Prostate gland (tissue), 2 donors: ENCODE results near the gene NRXN3. TPM values are rescaled to one million over a fixed set of nuclear protein-coding genes. Genes with fewer than 3 reads are reported as not detected.

Experiments
- DNase-seq: peaks from one replicate; pipeline ENCODE4 v3.0.0-alpha.2; 2019; ENCODE audit warnings: low spot score
- H3K27ac ChIP-seq, 2 donors: fragments of 200-600 bp; sonication (generic); 2 replicates each; pipeline ENCODE4 v1.5.1; 2017 to 2019
- H3K27me3 ChIP-seq: fragments of 200-600 bp; sonication (generic); replicated peaks from 2 replicates; pipeline ENCODE4 v1.5.1; 2019; ENCODE audit not compliant: insufficient read depth
- H3K36me3 ChIP-seq, 2 donors: fragments of 200-600 bp; sonication (generic); 1 replicate in 1 of 2; 2 replicates in 1 of 2; pipeline versions ENCODE4 v1.5.1 to v1.8.1; 2017 to 2019
- H3K4me1 ChIP-seq: fragments of 200-600 bp; sonication (generic); replicated peaks from 2 replicates; pipeline ENCODE4 v1.5.1; 2019
- H3K4me3 ChIP-seq, 2 donors: fragments of 200-600 bp; sonication (generic); 2 replicates each; pipeline ENCODE4 v1.5.1; 2017 to 2019
- H3K9me3 ChIP-seq: fragments of 200-600 bp; sonication (generic); 2 replicates; pipeline ENCODE4 v1.5.1; 2017
- POLR2A ChIP-seq: fragments of 450-650 bp; IDR thresholded peaks from one replicate; pipeline ENCODE4 v1.6.1; 2016; ENCODE audit warnings: antibody characterized with exemption, mild to moderate bottlenecking
- POLR2AphosphoS5 ChIP-seq: sonication (generic); formaldehyde crosslinking; IDR thresholded peaks from one replicate; pipeline ENCODE4 v1.6.1; 2017; ENCODE audit warnings: antibody characterized with exemption
- WGBS: methylation state at CpG from one replicate; pipeline ENCODE4 v1.1.5; 2018; 5-methylcytosine and 5-hydroxymethylcytosine counted together
- intact Hi-C: fragments of 100-400 bp; cut with DNase I; formaldehyde crosslinking; loops from one replicate; pipeline ENCODE4 v1.14.2; 2022
- total RNA-seq, 2 donors: library from RNA; depleted of rRNA; stranded (reverse); fragments of >200 nt; gene quantifications; one replicate each; pipeline ENCODE4 v1.1.0, GENCODE V29; 2016
- TF ChIP-seq, protein P1 (sequence below), 4 experiments: fragments of 200-600 bp in 2 of 4; fragments of 450-650 bp in 2 of 4; sonication (generic) in 2 of 4; IDR thresholded peaks; 1 replicate in 3 of 4; 2 replicates in 1 of 4; pipeline ENCODE4 v1.5.1; 2016 to 2019; ENCODE audit warnings: antibody characterized with exemption in 4 of 4, mild to moderate bottlenecking in 2 of 4, moderate library complexity in 2 of 4

Gene NRXN3
- total RNA-seq, 2 donors from 2014 or later, result 6.6 to 8.2 TPM

DNA sequence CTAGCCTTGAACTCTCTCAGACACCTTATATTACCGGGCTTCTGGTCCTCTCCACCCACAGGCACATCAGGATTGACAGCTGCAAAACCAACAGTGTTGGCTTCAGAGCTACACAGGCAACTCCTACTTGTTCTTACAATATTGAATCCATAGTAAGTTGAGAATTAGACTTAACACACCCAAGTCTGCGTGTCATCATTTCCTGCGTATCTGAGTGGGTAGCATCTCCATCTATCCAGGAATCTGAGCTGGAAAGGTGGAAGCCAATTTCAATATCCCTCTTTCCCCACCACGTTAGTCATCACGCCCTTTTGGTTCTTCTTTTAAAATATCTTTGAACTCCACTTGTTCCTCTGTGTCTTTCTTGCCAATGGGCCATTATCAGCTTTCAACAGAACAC, 37.2 kb downstream of the NRXN3 start:
- TF ChIP-seq POLR2AphosphoS5, result no peak
- TF ChIP-seq, protein P1, sequence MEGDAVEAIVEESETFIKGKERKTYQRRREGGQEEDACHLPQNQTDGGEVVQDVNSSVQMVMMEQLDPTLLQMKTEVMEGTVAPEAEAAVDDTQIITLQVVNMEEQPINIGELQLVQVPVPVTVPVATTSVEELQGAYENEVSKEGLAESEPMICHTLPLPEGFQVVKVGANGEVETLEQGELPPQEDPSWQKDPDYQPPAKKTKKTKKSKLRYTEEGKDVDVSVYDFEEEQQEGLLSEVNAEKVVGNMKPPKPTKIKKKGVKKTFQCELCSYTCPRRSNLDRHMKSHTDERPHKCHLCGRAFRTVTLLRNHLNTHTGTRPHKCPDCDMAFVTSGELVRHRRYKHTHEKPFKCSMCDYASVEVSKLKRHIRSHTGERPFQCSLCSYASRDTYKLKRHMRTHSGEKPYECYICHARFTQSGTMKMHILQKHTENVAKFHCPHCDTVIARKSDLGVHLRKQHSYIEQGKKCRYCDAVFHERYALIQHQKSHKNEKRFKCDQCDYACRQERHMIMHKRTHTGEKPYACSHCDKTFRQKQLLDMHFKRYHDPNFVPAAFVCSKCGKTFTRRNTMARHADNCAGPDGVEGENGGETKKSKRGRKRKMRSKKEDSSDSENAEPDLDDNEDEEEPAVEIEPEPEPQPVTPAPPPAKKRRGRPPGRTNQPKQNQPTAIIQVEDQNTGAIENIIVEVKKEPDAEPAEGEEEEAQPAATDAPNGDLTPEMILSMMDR (IDR thresholded peaks at IDR 0.05), result no peak
- no peak for TF ChIP-seq POLR2A
- Histone ChIP-seq H3K36me3 (no peaks in the 10 kb centered on the region), H3K27ac (no peak overlapping the region), H3K4me1 (no peaks in the 10 kb centered on the region), H3K4me3 (no peak overlapping the region), H3K9me3 (no peaks in the 10 kb centered on the region), H3K27me3 (no peaks in the 10 kb centered on the region)
- WGBS, result 84% methylated on average over 5 of the region's 5 CpGs
- intact Hi-C loops, result no loop called here
- no peak for DNase-seq

DNA sequence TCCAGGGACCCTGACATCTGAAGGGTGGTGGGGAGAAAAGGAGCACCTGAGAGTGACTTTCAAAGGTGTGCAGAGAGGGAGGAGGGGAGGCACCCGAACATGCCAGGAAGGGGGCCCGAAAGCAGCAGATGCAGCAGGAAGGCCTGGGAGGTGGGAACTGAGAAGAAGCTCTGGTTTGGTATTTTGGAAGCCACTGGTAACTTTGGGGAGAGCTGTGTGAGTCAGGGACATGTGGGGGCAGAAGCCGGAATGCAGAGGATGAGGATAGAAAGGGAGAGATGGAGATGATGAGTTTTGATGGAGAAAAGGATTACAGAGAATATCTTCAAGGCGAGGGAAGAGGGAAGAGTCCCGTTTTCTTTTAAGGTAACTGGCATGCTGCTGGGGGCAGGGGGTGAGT, 50.1 kb downstream of the NRXN3 start:
- no peak overlapping the region for H3K27ac ChIP-seq
- no peaks in the 10 kb centered on the region for H3K36me3 ChIP-seq
- H3K9me3 ChIP-seq, result no peaks in the 10 kb centered on the region
- intact Hi-C loops, result no loop called here
- H3K4me1 ChIP-seq, result no peaks in the 10 kb centered on the region
- WGBS, result 78% methylated on average over 5 of the region's 5 CpGs
- no peak for DNase-seq
- H3K27me3 ChIP-seq, result no peaks in the 10 kb centered on the region
- no peak for TF ChIP-seq POLR2AphosphoS5
- no peak for TF ChIP-seq POLR2A
- TF ChIP-seq, protein P1 (IDR thresholded peaks at IDR 0.05), result no peak
- no peak overlapping the region for H3K4me3 ChIP-seq

DNA sequence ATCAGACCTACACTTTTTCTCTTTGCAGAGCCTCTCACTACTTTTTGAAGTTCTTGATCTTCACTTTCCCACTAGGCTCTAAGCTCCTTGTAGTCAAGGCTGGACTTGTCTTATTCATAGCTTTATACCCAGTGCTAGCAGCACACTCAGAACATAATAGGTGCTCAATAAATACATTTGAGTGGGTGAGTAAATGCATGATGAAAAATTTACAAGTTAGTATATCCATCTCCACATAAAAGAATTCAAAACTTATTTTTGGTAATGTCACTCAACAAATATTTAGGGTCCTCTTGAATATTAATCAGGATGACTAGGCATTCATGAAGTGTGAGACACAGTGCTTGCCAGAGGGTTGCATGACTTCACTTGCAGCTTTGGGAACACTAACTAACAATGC, 52.6 kb downstream of the NRXN3 start:
- Histone ChIP-seq H3K4me1 (no peaks in the 10 kb centered on the region), H3K27ac (no peak overlapping the region), H3K4me3 (no peak overlapping the region), H3K36me3 (no peaks in the 10 kb centered on the region), H3K27me3 (no peaks in the 10 kb centered on the region), H3K9me3 (no peaks in the 10 kb centered on the region)
- intact Hi-C loops, result no loop called here
- no peak for DNase-seq
- TF ChIP-seq, protein P1 (IDR thresholded peaks at IDR 0.05), result no peak
- TF ChIP-seq POLR2A (no peak), POLR2AphosphoS5 (no peak)

DNA sequence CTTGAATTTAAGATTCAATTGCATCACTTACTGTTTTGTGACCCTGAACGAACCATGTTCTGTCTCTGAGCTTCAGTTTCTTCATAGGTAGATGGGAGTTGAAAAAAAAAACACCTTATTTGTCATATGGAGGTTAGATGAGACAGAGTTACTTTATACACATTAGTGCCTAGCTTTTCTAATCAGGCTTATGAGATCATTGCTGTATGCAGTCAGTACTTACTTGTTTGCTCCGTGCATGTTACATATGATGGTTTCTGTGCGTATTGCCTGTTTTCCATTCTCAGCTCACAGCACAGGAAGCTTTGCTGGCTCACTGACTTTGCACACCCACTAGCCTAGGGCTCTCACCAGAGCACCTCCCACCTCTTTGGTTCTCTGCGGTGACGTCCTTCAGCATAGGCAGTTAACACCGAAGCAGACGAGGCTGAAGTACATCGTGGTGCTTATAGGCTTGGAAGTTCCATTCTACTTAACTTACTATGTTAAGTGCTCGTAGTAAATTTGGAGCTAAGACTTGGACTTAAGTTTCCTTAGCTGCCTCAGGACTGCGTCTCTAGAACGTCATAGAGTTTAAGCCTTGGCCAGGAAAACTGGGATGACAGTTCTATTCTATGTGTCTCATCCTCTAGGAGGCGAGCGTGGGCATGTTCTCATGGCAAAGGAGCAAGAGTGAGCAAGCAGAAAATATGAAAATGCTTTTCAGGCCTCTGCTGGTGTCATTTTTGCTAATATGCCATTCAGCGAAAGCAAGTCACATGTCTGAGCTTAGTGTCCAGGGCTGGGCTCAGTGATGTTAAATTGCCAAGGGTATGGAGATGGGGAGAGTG, 57.3 kb downstream of the NRXN3 start:
- no peaks in the 10 kb centered on the region for H3K27me3 ChIP-seq
- intact Hi-C loops, result no loop called here
- 71% methylated on average over 14 of the region's 14 CpGs for WGBS
- no peak overlapping the region for H3K4me3 ChIP-seq
- H3K9me3 ChIP-seq, result no peaks in the 10 kb centered on the region
- H3K4me1 ChIP-seq, result no peaks in the 10 kb centered on the region
- TF ChIP-seq, protein P1 (IDR thresholded peaks at IDR 0.05), result no peak
- TF ChIP-seq POLR2AphosphoS5 (no peak), POLR2A (no peak)
- H3K36me3 ChIP-seq, result no peaks in the 10 kb centered on the region
- DNase-seq, result no peak
- no peak overlapping the region for H3K27ac ChIP-seq

DNA sequence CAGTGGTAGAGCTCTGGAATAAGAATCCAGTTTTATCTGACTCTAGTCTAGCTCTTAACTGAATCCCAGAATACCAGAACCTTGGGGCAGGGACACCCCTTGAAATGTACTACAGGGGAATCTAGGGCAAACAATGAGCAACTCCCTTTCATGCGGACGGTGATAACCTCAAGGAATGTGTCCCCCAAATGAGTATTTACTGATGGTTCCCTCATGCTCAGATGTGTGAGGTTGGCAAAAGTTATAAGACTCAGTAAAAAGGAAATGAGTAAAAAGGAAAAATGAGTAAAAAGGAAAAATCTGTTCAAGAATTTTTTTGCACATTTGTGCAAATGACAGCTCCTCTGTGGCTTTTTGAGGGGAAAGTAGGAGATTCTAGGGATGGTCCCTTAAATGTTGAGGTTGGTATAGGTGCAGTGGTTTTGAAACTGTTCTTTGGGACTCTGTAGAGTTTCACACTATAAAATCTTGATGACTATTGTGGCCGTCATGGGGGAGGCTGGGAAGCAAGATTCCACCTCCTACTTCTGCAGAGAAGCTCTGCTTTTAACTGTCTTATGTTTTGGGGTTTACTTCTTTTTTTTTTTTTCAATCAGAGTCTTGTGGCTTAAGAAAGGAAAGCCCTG, 58.6 kb downstream of the NRXN3 start:
- no peaks in the 10 kb centered on the region for H3K4me1 ChIP-seq
- no peaks in the 10 kb centered on the region for H3K9me3 ChIP-seq
- H3K27ac ChIP-seq, result no peak overlapping the region
- intact Hi-C loops, result no loop called here
- 53% methylated on average over 3 of the region's 3 CpGs for WGBS
- no peak overlapping the region for H3K4me3 ChIP-seq
- H3K27me3 ChIP-seq, result no peaks in the 10 kb centered on the region
- H3K36me3 ChIP-seq, result no peaks in the 10 kb centered on the region
- TF ChIP-seq, protein P1 (IDR thresholded peaks at IDR 0.05), result no peak
- TF ChIP-seq POLR2AphosphoS5, result no peak
- TF ChIP-seq POLR2A, result no peak
- no peak for DNase-seq
